ENCODE measurements around the gene ISY1. TPM values are rescaled to one million over a fixed set of nuclear protein-coding genes. Genes with fewer than 3 reads are reported as not detected.

The ISY1 gene
- total RNA-seq, 2 experiments from 2014 or later: 28.2 to 28.5 TPM

GRCh38 chr3:129103296-129103695, 57.6 kb downstream of the ISY1 start:
- Mint-ChIP-seq H3K27me3 (no peaks in the 10 kb centered on the region), H3K4me3 (no peak overlapping the region), H3K4me1 (ENCODE audit: low read depth) (peaks cover 88% of the 10 kb centered on the region), H3K36me3 (ENCODE audit: low read depth) (peaks cover 82% of the 10 kb centered on the region), H3K9me3 (no peaks in the 10 kb centered on the region), H3K27ac (peak overlapping the region; percentile 75)
- Histone ChIP-seq H3K4me1 (ENCODE audit: insufficient read depth, low read length) (peaks cover 71% of the 10 kb centered on the region), H3K27ac (ENCODE audit: low read depth in 1 of 2, low read length in 2 of 2) (peak overlapping the region in 1 of 2 donors; percentile 31), H3K27me3 (ENCODE audit: control insufficient read depth in 1 of 2, insufficient read depth in 2 of 2, low read length in 2 of 2) (no peaks in the 10 kb centered on the region), H3K9me3 (ENCODE audit: control insufficient read depth in 1 of 2, insufficient read depth in 1 of 2, low read length in 2 of 2) (no peaks in the 10 kb centered on the region), H3K36me3 (ENCODE audit: insufficient read depth, low read length) (peaks cover 53% of the 10 kb centered on the region), H3K4me3 (ENCODE audit: low read length) (no peak overlapping the region)
- no peak for TF ChIP-seq CTCF (IDR thresholded peaks at IDR 0.05)
- intact Hi-C loops (cut with DNase I, micrococcal nuclease): no loop called here
- peak in 1 of 14 experiments; percentile 2 for DNase-seq
- ATAC-seq (ENCODE audit: poor library complexity): no peak
- POLR2A ChIA-PET: interaction anchor here (5.9 kb wide), 1 partner anchor 15 kb away, joined by 74 read pairs; the partner anchor contains the start of gene RAB43
- CTCF ChIA-PET: interaction anchor here (0.7 to 1.5 kb wide), 2 partner anchors 17 to 142 kb away, joined by 3 to 4 read pairs; no protein-coding TSS in a partner anchor

GRCh38 chr3:129101370-129102138, 59.3 kb downstream of the ISY1 start:
- no peaks in the 10 kb centered on the region for H3K9me3 ChIP-seq (ENCODE audit: control insufficient read depth in 1 of 2, insufficient read depth in 1 of 2, low read length in 2 of 2)
- Mint-ChIP-seq H3K4me3 (peak overlapping the region; percentile 12), H3K27ac (peak overlapping the region; percentile 75), H3K9me3 (no peaks in the 10 kb centered on the region), H3K27me3 (no peaks in the 10 kb centered on the region), H3K4me1 (ENCODE audit: low read depth) (peaks cover 86% of the 10 kb centered on the region), H3K36me3 (ENCODE audit: low read depth) (peaks cover 82% of the 10 kb centered on the region)
- DNase-seq (no peak), ATAC-seq (ENCODE audit: poor library complexity) (no peak)
- no peak overlapping the region for H3K27ac ChIP-seq (ENCODE audit: low read depth in 1 of 2, low read length in 2 of 2)
- peaks cover 45% of the 10 kb centered on the region for H3K36me3 ChIP-seq (ENCODE audit: insufficient read depth, low read length)
- H3K4me1 ChIP-seq (ENCODE audit: insufficient read depth, low read length): peaks cover 66% of the 10 kb centered on the region
- no peak for TF ChIP-seq CTCF (IDR thresholded peaks at IDR 0.05)
- ChIA-PET POLR2A (interaction anchor here (0.7 to 5.9 kb wide), 2 partner anchors 17 to 82 kb away, joined by 3 to 74 read pairs; partner anchors contain the start of genes CNBP and RAB43), CTCF (interaction anchor here (0.6 to 2.2 kb wide), 4 partner anchors 17 to 262 kb away, joined by 3 to 7 read pairs (median 4); no protein-coding TSS in a partner anchor)
- intact Hi-C loops (cut with DNase I, micrococcal nuclease): no loop called here
- H3K4me3 ChIP-seq (ENCODE audit: low read length): no peak overlapping the region
- no peaks in the 10 kb centered on the region for H3K27me3 ChIP-seq (ENCODE audit: control insufficient read depth in 1 of 2, insufficient read depth in 2 of 2, low read length in 2 of 2)

GRCh38 chr3:129100274-129100673, 60.6 kb downstream of the ISY1 start:
- no peak overlapping the region for H3K4me3 Mint-ChIP-seq
- peak overlapping the region; percentile 75 for H3K27ac Mint-ChIP-seq
- intact Hi-C loops (cut with DNase I, micrococcal nuclease): no loop called here
- DNase-seq: no peak
- ChIA-PET POLR2A (interaction anchor here (0.9 to 5.9 kb wide), 2 partner anchors 18 to 47 kb away, joined by 3 to 74 read pairs; partner anchors contain the start of gene RAB43), CTCF (interaction anchor here (0.9 to 1.0 kb wide), 2 partner anchors 62 to 146 kb away, joined by 3 to 4 read pairs; no protein-coding TSS in a partner anchor)
- peaks cover 75% of the 10 kb centered on the region for H3K36me3 Mint-ChIP-seq (ENCODE audit: low read depth)
- Histone ChIP-seq H3K27me3 (ENCODE audit: control insufficient read depth in 1 of 2, insufficient read depth in 2 of 2, low read length in 2 of 2) (no peaks in the 10 kb centered on the region), H3K36me3 (ENCODE audit: insufficient read depth, low read length) (peaks cover 50% of the 10 kb centered on the region), H3K27ac (ENCODE audit: low read depth in 1 of 2, low read length in 2 of 2) (no peak overlapping the region), H3K4me1 (ENCODE audit: insufficient read depth, low read length) (peaks cover 59% of the 10 kb centered on the region), H3K9me3 (ENCODE audit: control insufficient read depth in 1 of 2, insufficient read depth in 1 of 2, low read length in 2 of 2) (no peaks in the 10 kb centered on the region), H3K4me3 (ENCODE audit: low read length) (no peak overlapping the region)
- H3K27me3 Mint-ChIP-seq: no peaks in the 10 kb centered on the region
- no peak for ATAC-seq (ENCODE audit: poor library complexity)
- no peaks in the 10 kb centered on the region for H3K9me3 Mint-ChIP-seq
- no peak for TF ChIP-seq CTCF (IDR thresholded peaks at IDR 0.05)
- peaks cover 80% of the 10 kb centered on the region for H3K4me1 Mint-ChIP-seq (ENCODE audit: low read depth)
